Esophagus squamous epithelium (tissue), 5 donors: ENCODE results near the gene ICA1. TPM values are rescaled to one million over a fixed set of nuclear protein-coding genes. Genes with fewer than 3 reads are reported as not detected.
"Not testable (repeated sequence)": the region's sequence is repeated elsewhere in the genome, so short reads cannot be mapped to it uniquely, and the experiment has no call there.

Source experiments
- DNase-seq: peaks from one replicate; lab custom pipeline; 2025; lab: John Stamatoyannopoulos, UW
- H3K27ac ChIP-seq, 4 donors: fragments of 200-600 bp; sonication (generic); one replicate each; pipeline ENCODE4 v1.5.1; 2016 to 2019; ENCODE audit warnings: mild to moderate bottlenecking in 1 of 4
- H3K27me3 ChIP-seq, 4 donors: fragments of 200-600 bp; sonication (generic); 1 replicate in 3 of 4; 2 replicates in 1 of 4; pipeline versions ENCODE4 v1.5.1 to v1.6.0; 2017 to 2021; ENCODE audit warnings: antibody characterized with exemption in 1 of 4
- H3K36me3 ChIP-seq, 3 donors: fragments of 200-600 bp; sonication (generic); one replicate each; pipeline ENCODE4 v1.5.1; 2016 to 2019
- H3K4me1 ChIP-seq, 3 donors: fragments of 200-600 bp; sonication (generic); one replicate each; pipeline ENCODE4 v1.5.1; 2017 to 2019
- H3K4me3 ChIP-seq, 4 donors: fragments of 200-600 bp; sonication (generic); 1 replicate in 3 of 4; 2 replicates in 1 of 4; pipeline ENCODE4 v1.5.1; 2016 to 2019; ENCODE audit warnings: mild to moderate bottlenecking in 2 of 4, moderate library complexity in 1 of 4
- H3K9me3 ChIP-seq, 3 donors: fragments of 200-600 bp; sonication (generic); one replicate each; pipeline ENCODE4 v1.5.1; 2016 to 2019
- POLR2A ChIP-seq, 4 donors: fragments of 450-650 bp; IDR thresholded peaks; one replicate each; pipeline ENCODE4 v1.6.1; 2017; ENCODE audit warnings: antibody characterized with exemption in 4 of 4, mild to moderate bottlenecking in 4 of 4, moderate library complexity in 3 of 4
- WGBS, 2 donors: methylation state at CpG; one replicate each; pipeline ENCODE4 v1.1.5; 2018; 5-methylcytosine and 5-hydroxymethylcytosine counted together
- intact Hi-C: fragments of 100-400 bp; cut with DNase I; formaldehyde crosslinking; loops from one replicate; pipeline ENCODE4 v1.15.0; 2022
- total RNA-seq, 4 donors: library from RNA; depleted of rRNA; stranded (reverse); fragments of >200 nt; gene quantifications; one replicate each; pipeline ENCODE4 v1.1.0, GENCODE V29; 2016
- TF ChIP-seq, protein P1 (sequence below), 6 experiments: fragments of 450-650 bp in 4 of 6; fragments of 200-600 bp in 2 of 6; sonication (generic) in 2 of 6; IDR thresholded peaks; one replicate each; pipeline ENCODE4 v1.5.1; 2016 to 2019; ENCODE audit warnings: antibody characterized with exemption in 6 of 6, mild to moderate bottlenecking in 4 of 6, moderate library complexity in 4 of 6
- donor health status: DM: yes; HTN: yes; CAD: no.

ICA1 gene
- total RNA-seq, 4 donors from 2014 or later, result 5.6 to 12.6 (median 9.6) TPM

DNA sequence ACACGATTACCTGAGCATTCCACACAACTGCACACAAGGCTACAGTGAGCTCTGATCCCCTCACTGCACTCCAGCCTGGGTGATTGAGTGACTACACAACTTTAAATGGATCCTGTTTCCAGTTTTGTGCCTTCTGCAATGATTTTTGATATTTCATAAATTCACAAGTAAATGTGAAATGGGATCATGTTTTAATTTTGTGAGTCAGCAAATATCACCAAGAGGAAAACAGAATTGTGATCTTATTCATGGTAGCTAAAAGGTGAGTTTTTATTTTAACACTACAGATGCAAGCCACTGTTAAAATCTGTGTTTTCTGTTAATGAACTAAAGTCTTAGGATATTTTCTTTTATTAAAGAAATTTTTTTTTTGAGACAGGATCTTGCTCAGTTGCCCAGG is 11.4 kb downstream of the ICA1 start:
- no peaks in the 10 kb centered on the region for H3K9me3 ChIP-seq
- H3K27me3 ChIP-seq, result no peaks in the 10 kb centered on the region
- DNase-seq, result no peak
- H3K4me1 ChIP-seq, result no peaks in the 10 kb centered on the region
- WGBS, 2 donors, result 75 to 88% methylated on average over 1 of the region's 1 CpG
- no peak overlapping the region for H3K4me3 ChIP-seq
- intact Hi-C loops, result no loop called here
- H3K27ac ChIP-seq, result no peak overlapping the region
- no peaks in the 10 kb centered on the region for H3K36me3 ChIP-seq
- no peak for TF ChIP-seq POLR2A (IDR thresholded peaks at IDR 0.05)
- TF ChIP-seq, protein P1, sequence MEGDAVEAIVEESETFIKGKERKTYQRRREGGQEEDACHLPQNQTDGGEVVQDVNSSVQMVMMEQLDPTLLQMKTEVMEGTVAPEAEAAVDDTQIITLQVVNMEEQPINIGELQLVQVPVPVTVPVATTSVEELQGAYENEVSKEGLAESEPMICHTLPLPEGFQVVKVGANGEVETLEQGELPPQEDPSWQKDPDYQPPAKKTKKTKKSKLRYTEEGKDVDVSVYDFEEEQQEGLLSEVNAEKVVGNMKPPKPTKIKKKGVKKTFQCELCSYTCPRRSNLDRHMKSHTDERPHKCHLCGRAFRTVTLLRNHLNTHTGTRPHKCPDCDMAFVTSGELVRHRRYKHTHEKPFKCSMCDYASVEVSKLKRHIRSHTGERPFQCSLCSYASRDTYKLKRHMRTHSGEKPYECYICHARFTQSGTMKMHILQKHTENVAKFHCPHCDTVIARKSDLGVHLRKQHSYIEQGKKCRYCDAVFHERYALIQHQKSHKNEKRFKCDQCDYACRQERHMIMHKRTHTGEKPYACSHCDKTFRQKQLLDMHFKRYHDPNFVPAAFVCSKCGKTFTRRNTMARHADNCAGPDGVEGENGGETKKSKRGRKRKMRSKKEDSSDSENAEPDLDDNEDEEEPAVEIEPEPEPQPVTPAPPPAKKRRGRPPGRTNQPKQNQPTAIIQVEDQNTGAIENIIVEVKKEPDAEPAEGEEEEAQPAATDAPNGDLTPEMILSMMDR (IDR thresholded peaks at IDR 0.05), result no peak

DNA sequence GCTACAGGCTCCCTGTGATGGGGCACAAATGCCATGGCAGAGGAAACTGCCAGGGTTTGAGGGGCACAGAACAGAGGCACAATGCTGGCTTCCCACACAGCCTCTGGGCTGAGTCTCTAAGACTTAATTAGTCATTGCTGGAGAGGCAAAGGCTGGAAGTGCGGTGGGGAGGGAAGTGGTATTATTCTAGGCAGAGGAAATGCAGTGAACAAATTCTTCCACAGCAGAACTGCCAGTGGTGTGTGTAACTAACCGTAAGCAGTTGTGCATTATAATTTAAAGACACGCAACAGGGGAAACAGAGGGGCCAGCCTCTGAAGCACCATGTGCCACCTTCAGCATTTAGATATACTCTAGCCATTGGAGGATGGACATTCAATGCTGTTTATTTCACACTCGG is 12.8 kb downstream of the ICA1 start:
- no peak for DNase-seq
- Histone ChIP-seq H3K27ac (no peak overlapping the region), H3K4me1 (no peaks in the 10 kb centered on the region), H3K36me3 (no peaks in the 10 kb centered on the region), H3K27me3 (no peaks in the 10 kb centered on the region), H3K9me3 (peaks cover 0 to under 1% (median 0%) of the 10 kb centered on the region in 3 donors), H3K4me3 (no peak overlapping the region)
- intact Hi-C loops, result no loop called here
- TF ChIP-seq, protein P1 (IDR thresholded peaks at IDR 0.05), result no peak
- TF ChIP-seq POLR2A (IDR thresholded peaks at IDR 0.05), result no peak
- 67 to 75% methylated on average over 4 of the region's 4 CpGs for WGBS, 2 donors

DNA sequence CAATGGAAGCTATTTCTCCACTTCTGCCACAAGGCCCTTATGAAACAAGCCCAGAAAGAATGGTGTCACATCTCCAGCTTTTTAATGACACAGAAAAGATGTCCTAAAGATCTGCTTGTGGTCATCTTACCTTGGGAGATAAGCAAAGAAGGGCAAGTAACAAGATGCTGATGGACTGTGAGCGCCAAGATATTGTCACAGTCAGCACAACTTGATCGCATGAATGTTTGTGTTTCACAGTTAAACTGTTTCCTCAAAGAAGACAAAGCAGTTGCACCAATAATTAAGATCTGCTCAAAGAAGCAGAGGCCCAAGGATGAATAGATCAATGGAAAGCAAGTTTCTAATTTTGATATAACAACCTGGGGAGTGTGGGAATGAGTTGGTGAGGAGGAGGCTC is 15.9 kb downstream of the ICA1 start:
- Histone ChIP-seq H3K27ac (no peak overlapping the region), H3K4me1 (no peaks in the 10 kb centered on the region), H3K9me3 (peaks cover 0 to 9% (median 5%) of the 10 kb centered on the region in 3 donors), H3K27me3 (no peaks in the 10 kb centered on the region), H3K4me3 (no peak overlapping the region), H3K36me3 (no peaks in the 10 kb centered on the region)
- intact Hi-C loops, result no loop called here
- no peak for DNase-seq
- TF ChIP-seq, protein P1 (IDR thresholded peaks at IDR 0.05), result no peak
- no peak for TF ChIP-seq POLR2A (IDR thresholded peaks at IDR 0.05)
- WGBS, 2 donors, result 77 to 87% methylated on average over 2 of the region's 2 CpGs

DNA sequence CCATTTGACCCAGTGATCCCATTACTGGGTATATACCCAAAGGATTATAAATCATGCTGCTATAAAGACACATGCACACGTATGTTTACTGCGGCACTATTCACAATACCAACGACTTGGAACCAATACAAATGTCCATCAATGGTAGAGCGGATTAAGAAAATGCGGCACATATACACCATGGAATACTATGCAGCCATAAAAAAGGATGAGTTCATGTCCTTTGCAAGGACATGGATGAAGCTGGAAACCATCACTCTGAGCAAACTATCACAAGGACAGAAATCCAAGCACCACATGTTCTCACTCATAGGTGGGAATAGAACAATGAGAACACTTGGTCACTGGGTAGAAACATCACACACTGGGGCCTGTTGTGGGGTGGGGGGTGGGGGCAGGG is 16.9 kb downstream of the ICA1 start:
- intact Hi-C loops, DNase-seq, H3K27me3 ChIP-seq, H3K36me3 ChIP-seq, H3K9me3 ChIP-seq, H3K27ac ChIP-seq, H3K4me1 ChIP-seq, H3K4me3 ChIP-seq: not testable (repeated sequence)
- 86 to 96% methylated on average over 5 of the region's 5 CpGs for WGBS, 2 donors

DNA sequence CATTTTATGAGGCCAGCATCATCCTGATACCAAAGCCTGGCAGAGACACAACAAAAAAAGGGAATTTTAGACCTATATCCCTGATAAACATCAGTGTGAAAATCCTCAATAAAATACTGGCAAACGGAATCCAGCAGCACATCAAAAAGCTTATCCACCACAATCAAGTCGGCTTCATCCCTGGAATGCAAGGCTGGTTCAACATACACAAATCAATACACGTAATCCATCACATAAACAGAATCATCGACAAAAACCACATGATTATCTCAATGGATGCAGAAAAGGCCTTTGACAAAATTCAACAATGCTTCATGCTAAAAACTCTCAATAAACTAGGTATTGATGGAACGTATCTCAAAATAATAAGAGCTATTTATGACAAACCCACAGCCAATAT is 18.9 kb downstream of the ICA1 start:
- H3K9me3 ChIP-seq, H3K4me3 ChIP-seq, intact Hi-C loops, H3K36me3 ChIP-seq, H3K27ac ChIP-seq, H3K4me1 ChIP-seq, DNase-seq, H3K27me3 ChIP-seq: not testable (repeated sequence)
- WGBS, 2 donors, result 86 to 91% methylated on average over 5 of the region's 5 CpGs

DNA sequence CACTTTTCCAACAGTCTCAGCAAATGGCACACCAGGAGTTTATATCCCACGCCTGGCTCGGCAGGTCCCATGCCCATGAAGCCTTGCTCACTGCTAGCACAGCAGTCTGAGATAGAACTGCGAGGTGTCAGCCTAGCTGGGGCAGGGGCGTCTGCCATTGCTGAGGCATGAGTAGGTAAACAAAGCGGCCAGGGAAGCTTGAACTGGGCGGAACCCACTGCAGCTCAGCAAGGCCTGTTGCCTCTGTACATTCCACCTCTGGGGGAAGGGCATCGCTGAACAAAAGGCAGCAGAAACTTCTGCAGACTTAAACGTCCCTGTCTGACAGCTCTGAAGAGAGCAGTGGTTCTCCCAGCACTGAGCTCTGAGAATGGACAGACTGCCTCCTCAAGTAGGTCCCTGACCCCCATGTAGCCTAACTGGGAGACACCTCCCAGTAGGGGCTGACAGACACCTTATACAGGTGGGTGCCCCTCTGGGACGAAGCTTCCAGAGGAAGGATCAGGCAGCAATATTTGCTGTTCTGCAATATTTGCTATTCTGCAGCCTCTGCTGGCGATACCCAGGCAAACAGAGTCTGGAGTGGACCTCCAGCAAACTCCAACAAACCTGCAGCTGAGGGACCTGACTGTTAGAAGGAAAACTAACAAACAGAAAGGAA is 22.1 kb downstream of the ICA1 start:
- H3K4me1 ChIP-seq, H3K27ac ChIP-seq, H3K4me3 ChIP-seq, intact Hi-C loops, DNase-seq, H3K9me3 ChIP-seq, H3K36me3 ChIP-seq, H3K27me3 ChIP-seq: not testable (repeated sequence)
- WGBS, 2 donors, result 0% methylated on average over 1 of the region's 10 CpGs; no CpG with 5 or more reads in 1 of the 2 donors
